KOPT-K1 (cell line): ENCODE measurements around the gene HOPX.
"Not testable (repeated sequence)": the region's sequence is repeated elsewhere in the genome, so short reads cannot be mapped to it uniquely, and the experiment has no call there.

Experiments used
- H3K27ac ChIP-seq: fragments of 200-600 bp; sonication (generic); 2 replicates; pipeline ENCODE4 v1.5.1; 2016; ENCODE audit warnings: antibody characterized with exemption, mild to moderate bottlenecking, low read depth, low read length; ENCODE audit not compliant: poor library complexity, severe bottlenecking
- H3K36me3 ChIP-seq: fragments of 200-600 bp; sonication (generic); 2 replicates; pipeline ENCODE4 v1.5.1; 2017; ENCODE audit warnings: antibody characterized with exemption, mild to moderate bottlenecking, low read length, moderate library complexity; ENCODE audit not compliant: insufficient read depth
- H3K9me3 ChIP-seq: fragments of 200-600 bp; sonication (generic); 2 replicates; pipeline ENCODE4 v1.5.1; 2017; ENCODE audit warnings: antibody characterized with exemption, low read length, mild to moderate bottlenecking; ENCODE audit not compliant: insufficient read depth, poor library complexity, severe bottlenecking

HOPX gene

GRCh38 chr4:56671860-56672259, 9.2 kb downstream of the HOPX start:
- peaks cover 8% of the 10 kb centered on the region for H3K9me3 ChIP-seq
- H3K27ac ChIP-seq = no peak overlapping the region
- H3K36me3 ChIP-seq = no peaks in the 10 kb centered on the region

GRCh38 chr4:56671373-56671772, 9.7 kb downstream of the HOPX start:
- H3K36me3 ChIP-seq = no peaks in the 10 kb centered on the region
- no peak overlapping the region for H3K27ac ChIP-seq
- peaks cover 8% of the 10 kb centered on the region for H3K9me3 ChIP-seq

GRCh38 chr4:56668267-56668666, 12.8 kb downstream of the HOPX start:
- Histone ChIP-seq H3K9me3 (peaks cover 8% of the 10 kb centered on the region), H3K36me3 (no peaks in the 10 kb centered on the region), H3K27ac (no peak overlapping the region)

GRCh38 chr4:56667396-56667795, 13.7 kb downstream of the HOPX start:
- not testable (repeated sequence) for H3K36me3 ChIP-seq, H3K27ac ChIP-seq, H3K9me3 ChIP-seq

- no peaks in the 10 kb centered on the region for H3K36me3 ChIP-seq
- H3K27ac ChIP-seq = no peak overlapping the region
- peaks cover 8% of the 10 kb centered on the region for H3K9me3 ChIP-seq
Observed at GRCh38 chr4:56666279-56666678, 14.8 kb downstream of the HOPX start.

- Histone ChIP-seq H3K27ac (no peak overlapping the region), H3K36me3 (no peaks in the 10 kb centered on the region), H3K9me3 (peaks cover 8% of the 10 kb centered on the region)
Observed at GRCh38 chr4:56665781-56666180, 15.3 kb downstream of the HOPX start.

GRCh38 chr4:56662782-56663468, 18.2 kb downstream of the HOPX start:
- Histone ChIP-seq H3K9me3 (no peaks in the 10 kb centered on the region), H3K36me3 (no peaks in the 10 kb centered on the region), H3K27ac (no peak overlapping the region)

- no peaks in the 10 kb centered on the region for H3K36me3 ChIP-seq
- H3K9me3 ChIP-seq = peaks cover 13% of the 10 kb centered on the region
- H3K27ac ChIP-seq = no peak overlapping the region
Observed at GRCh38 chr4:56659946-56660345, 21.1 kb downstream of the HOPX start.

- Histone ChIP-seq H3K27ac (no peak overlapping the region), H3K36me3 (no peaks in the 10 kb centered on the region), H3K9me3 (peaks cover 13% of the 10 kb centered on the region)
Observed at GRCh38 chr4:56658528-56658927, 22.6 kb downstream of the HOPX start.

GRCh38 chr4:56657818-56658217, 23.3 kb downstream of the HOPX start:
- no peak overlapping the region for H3K27ac ChIP-seq
- peaks cover 13% of the 10 kb centered on the region for H3K9me3 ChIP-seq
- H3K36me3 ChIP-seq = no peaks in the 10 kb centered on the region

GRCh38 chr4:56657128-56657527, 24.0 kb downstream of the HOPX start:
- Histone ChIP-seq H3K9me3 (peaks cover 13% of the 10 kb centered on the region), H3K27ac (no peak overlapping the region), H3K36me3 (no peaks in the 10 kb centered on the region)

- no peak overlapping the region for H3K27ac ChIP-seq
- H3K9me3 ChIP-seq = peaks cover 13% of the 10 kb centered on the region
- H3K36me3 ChIP-seq = no peaks in the 10 kb centered on the region
Observed at GRCh38 chr4:56656346-56656643, 24.8 kb downstream of the HOPX start.

GRCh38 chr4:56655627-56656345, 25.3 kb downstream of the HOPX start:
- no peaks in the 10 kb centered on the region for H3K36me3 ChIP-seq
- no peak overlapping the region for H3K27ac ChIP-seq
- H3K9me3 ChIP-seq = peaks cover 13% of the 10 kb centered on the region

GRCh38 chr4:56655209-56655626, 25.9 kb downstream of the HOPX start:
- Histone ChIP-seq H3K9me3 (peaks cover 13% of the 10 kb centered on the region), H3K27ac (no peak overlapping the region), H3K36me3 (no peaks in the 10 kb centered on the region)

GRCh38 chr4:56654238-56654632, 26.9 kb downstream of the HOPX start:
- H3K36me3 ChIP-seq = no peaks in the 10 kb centered on the region
- peaks cover 13% of the 10 kb centered on the region for H3K9me3 ChIP-seq
- peak overlapping the region; percentile 29 for H3K27ac ChIP-seq
